ENCODE results near the gene CRIP2. TPM values are rescaled to one million over a fixed set of nuclear protein-coding genes. Genes with fewer than 3 reads are reported as not detected.

Gene CRIP2
- 100 to 1,000 TPM in 1 of 3 donors, 10 to 100 TPM in 2; 46.2 to 146 (median 92.1) TPM for total RNA-seq

GRCh38 chr14:105474483-105475268 is at the start of gene CRIP2:
TSS of gene CRIP2 (plus strand) at chr14:105474821. CDS start at chr14:105474863, 42 bp downstream.
- peaks cover 29 to 36% of the 10 kb centered on the region in 2 donors for H3K4me1 ChIP-seq
- H3K4me3 ChIP-seq, result peak within 1 kb of the TSS; percentile 65 to 97 (median 79)
- peak within 1 kb of the TSS; percentile 96 to 99 for H3K27ac ChIP-seq
- no peaks in the 10 kb centered on the region for H3K27me3 ChIP-seq
- intact Hi-C loops (cut with DNase I; ENCODE audit: low total_unique reads), result no loop called here
- DNase-seq (ENCODE audit: low spot score in 2 of 2), result no peak
- TF ChIP-seq POLR2AphosphoS5 (IDR thresholded peaks at IDR 0.05) (no peak), POLR2A (IDR thresholded peaks at IDR 0.05) (no peak), CTCF (IDR thresholded peaks at IDR 0.05) (no peak)
- no peaks in the 10 kb centered on the region for H3K9me3 ChIP-seq
- no peaks in the 10 kb centered on the region for H3K36me3 ChIP-seq

- Histone ChIP-seq H3K4me3 (no peak overlapping the region), H3K27ac (no peak overlapping the region), H3K36me3 (no peaks in the 10 kb centered on the region), H3K27me3 (no peaks in the 10 kb centered on the region), H3K9me3 (peaks cover 0 to 5% of the 10 kb centered on the region in 2 donors), H3K4me1 (peaks cover 8 to 11% of the 10 kb centered on the region in 2 donors)
- TF ChIP-seq CTCF (IDR thresholded peaks at IDR 0.05), result no peak
- no peak for TF ChIP-seq POLR2AphosphoS5 (IDR thresholded peaks at IDR 0.05)
- TF ChIP-seq POLR2A (IDR thresholded peaks at IDR 0.05), result no peak
- DNase-seq (ENCODE audit: low spot score in 2 of 2), result no peak
- intact Hi-C loops (cut with DNase I; ENCODE audit: low total_unique reads), result no loop called here
Measured at GRCh38 chr14:105424861-105425260, 49.8 kb upstream of the CRIP2 start.

GRCh38 chr14:105425823-105426247 is 48.8 kb upstream of the CRIP2 start:
- TF ChIP-seq CTCF (IDR thresholded peaks at IDR 0.05) (no peak), POLR2A (IDR thresholded peaks at IDR 0.05) (no peak), POLR2AphosphoS5 (IDR thresholded peaks at IDR 0.05) (no peak)
- DNase-seq (ENCODE audit: low spot score in 2 of 2), result no peak
- intact Hi-C loops (cut with DNase I; ENCODE audit: low total_unique reads), result no loop called here
- no peaks in the 10 kb centered on the region for H3K27me3 ChIP-seq
- H3K36me3 ChIP-seq, result no peaks in the 10 kb centered on the region
- peaks cover 6 to 13% of the 10 kb centered on the region in 2 donors for H3K4me1 ChIP-seq
- no peak overlapping the region for H3K27ac ChIP-seq
- H3K4me3 ChIP-seq, result no peak overlapping the region
- H3K9me3 ChIP-seq, result peaks cover 0 to 5% of the 10 kb centered on the region in 2 donors

- peaks cover 0 to 13% of the 10 kb centered on the region in 2 donors for H3K4me1 ChIP-seq
- intact Hi-C loops (cut with DNase I; ENCODE audit: low total_unique reads), result no loop called here
- no peak for TF ChIP-seq POLR2A (IDR thresholded peaks at IDR 0.05)
- H3K9me3 ChIP-seq, result peaks cover 0 to 5% of the 10 kb centered on the region in 2 donors
- no peak for DNase-seq (ENCODE audit: low spot score in 2 of 2)
- no peaks in the 10 kb centered on the region for H3K36me3 ChIP-seq
- H3K4me3 ChIP-seq, result no peak overlapping the region
- no peaks in the 10 kb centered on the region for H3K27me3 ChIP-seq
- H3K27ac ChIP-seq, result no peak overlapping the region
Measured at GRCh38 chr14:105426416-105427130, 48.0 kb upstream of the CRIP2 start.

- H3K9me3 ChIP-seq, result peaks cover 0 to 5% of the 10 kb centered on the region in 2 donors
- intact Hi-C loops (cut with DNase I; ENCODE audit: low total_unique reads), result no loop called here
- no peak overlapping the region for H3K27ac ChIP-seq
- no peak overlapping the region for H3K4me3 ChIP-seq
- no peak for TF ChIP-seq CTCF (IDR thresholded peaks at IDR 0.05)
- TF ChIP-seq POLR2A (IDR thresholded peaks at IDR 0.05), result no peak
- no peak for TF ChIP-seq POLR2AphosphoS5 (IDR thresholded peaks at IDR 0.05)
- no peak for DNase-seq (ENCODE audit: low spot score in 2 of 2)
- no peaks in the 10 kb centered on the region for H3K36me3 ChIP-seq
- peaks cover 0 to 6% of the 10 kb centered on the region in 2 donors for H3K4me1 ChIP-seq
- no peaks in the 10 kb centered on the region for H3K27me3 ChIP-seq
Measured at GRCh38 chr14:105427412-105427811, 47.2 kb upstream of the CRIP2 start.
